ENCODE measurements around the gene CFHR4. TPM values are rescaled to one million over a fixed set of nuclear protein-coding genes. Genes with fewer than 3 reads are reported as not detected.
"Not testable (repeated sequence)": the region's sequence is repeated elsewhere in the genome, so short reads cannot be mapped to it uniquely, and the experiment has no call there.

CFHR4 gene
- total RNA-seq, 1 donor from 2014 or later = not detected

DNA sequence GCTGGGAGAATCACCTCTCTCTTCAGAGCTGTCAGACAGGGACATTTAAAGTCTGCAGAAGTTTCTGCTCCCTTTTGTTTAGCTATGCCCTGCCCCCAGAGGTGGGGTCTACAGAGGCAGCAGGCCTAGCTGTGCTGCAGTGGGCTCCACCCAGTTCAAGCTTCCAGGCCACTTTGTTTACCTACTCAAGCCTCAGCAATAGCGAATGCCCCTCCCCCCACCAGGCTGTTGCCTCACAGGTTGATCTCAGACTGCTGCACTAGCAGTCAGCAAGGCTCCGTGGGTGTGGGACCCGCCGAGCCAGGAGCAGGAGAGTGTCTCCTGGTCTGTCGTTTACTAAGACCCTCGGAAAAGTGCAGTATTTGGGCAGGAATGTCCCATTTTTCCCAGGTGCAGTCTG is 53.6 kb downstream of the CFHR4 start:
- DNase-seq (ENCODE audit: low read depth) = not testable (repeated sequence)

DNA sequence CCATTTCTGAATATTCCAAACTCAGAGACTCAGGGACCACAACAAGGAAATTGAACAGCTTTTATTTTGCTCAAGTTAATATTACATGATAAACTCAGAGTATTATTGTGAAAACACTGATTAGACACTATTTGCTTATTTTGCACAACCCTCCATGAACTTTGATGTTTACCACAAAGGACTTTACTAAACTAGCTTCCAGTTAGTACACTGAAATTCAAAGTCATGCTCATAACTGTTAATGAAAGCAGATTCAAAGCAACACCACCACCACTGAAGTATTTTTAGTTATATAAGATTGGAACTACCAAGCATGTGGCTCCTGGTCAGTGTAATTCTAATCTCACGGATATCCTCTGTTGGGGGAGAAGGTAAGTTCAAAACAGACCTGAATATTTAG is 55.7 kb downstream of the CFHR4 start, which contains the start of gene CFHR2:
Gene CFHR2, plus strand, starts transcription at position 171 of the 400 bp plus-strand sequence. Its CDS starts 143 bp downstream, at position 314.
- DNase-seq (ENCODE audit: low read depth) = not testable (repeated sequence)

DNA sequence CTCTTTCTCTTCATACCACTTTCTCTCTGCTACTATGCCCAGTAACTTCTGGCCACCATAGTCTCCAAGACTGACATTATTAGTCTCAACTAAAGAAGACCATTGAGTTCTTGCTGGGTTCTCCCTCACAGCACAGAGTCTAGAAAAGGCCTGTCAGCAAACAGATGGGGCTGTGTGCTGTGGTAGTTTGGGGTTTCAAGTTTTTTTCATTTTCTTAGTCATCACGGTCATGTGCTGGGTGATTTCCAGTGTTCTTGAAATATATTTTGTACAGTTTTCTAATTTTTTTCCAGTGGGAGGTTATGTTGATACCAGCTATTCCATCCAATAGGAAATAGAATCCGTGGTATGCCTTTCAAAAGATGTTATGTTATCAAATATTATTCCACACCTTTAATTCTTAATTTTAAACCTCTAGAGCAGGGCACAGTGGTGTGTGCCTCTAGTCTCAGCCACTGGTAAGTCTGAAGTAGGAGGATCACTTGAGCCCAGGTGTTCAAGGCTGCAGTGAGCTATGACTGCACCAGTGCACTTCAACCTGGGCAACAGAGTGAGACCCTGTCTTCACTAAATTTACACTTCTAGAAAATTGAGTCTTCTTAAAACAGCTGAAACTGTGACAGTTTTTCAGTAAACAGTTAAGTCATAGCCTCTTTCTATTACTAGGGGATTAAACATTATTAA is 64.0 kb downstream of the CFHR4 start:
- no peak for DNase-seq (ENCODE audit: low read depth)

DNA sequence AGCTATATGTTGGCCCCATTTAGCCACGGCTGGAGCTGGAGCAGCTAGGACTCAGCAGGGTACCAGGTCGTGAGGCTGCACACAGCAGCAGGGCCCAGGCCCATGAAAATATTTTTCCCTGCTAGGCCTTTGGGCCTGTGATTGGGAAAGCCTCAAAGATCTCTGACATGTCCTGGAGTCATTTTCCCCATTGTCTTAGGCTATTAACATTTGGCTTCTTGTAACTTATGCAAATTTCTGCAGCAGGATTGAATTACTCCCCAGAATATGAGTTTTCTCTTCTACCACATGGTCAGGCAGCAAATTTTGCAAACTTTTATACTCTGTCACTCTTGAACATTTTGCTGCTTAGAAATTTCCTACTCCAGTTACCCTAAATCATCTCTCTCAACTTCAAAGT is 66.9 kb downstream of the CFHR4 start:
- no peak for DNase-seq (ENCODE audit: low read depth)

DNA sequence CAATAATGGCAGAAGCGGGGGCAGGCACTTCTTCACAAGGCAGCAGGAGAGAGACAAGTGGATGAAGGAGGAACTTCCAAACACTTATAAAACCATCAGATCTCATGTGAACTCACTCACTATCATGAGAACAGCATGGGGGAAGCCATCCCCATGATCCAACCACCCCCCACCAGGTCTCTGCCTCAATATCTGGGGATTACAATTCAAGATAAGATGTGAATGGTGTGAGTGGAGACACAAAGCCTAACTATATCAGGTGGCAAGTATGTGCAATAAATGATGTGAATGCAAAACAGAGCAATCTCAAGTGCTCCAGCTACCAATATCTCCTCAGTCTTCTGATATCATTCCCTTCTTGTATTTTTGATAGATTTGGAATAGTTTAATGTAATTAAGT is 68.1 kb downstream of the CFHR4 start:
- DNase-seq (ENCODE audit: low read depth) = no peak

DNA sequence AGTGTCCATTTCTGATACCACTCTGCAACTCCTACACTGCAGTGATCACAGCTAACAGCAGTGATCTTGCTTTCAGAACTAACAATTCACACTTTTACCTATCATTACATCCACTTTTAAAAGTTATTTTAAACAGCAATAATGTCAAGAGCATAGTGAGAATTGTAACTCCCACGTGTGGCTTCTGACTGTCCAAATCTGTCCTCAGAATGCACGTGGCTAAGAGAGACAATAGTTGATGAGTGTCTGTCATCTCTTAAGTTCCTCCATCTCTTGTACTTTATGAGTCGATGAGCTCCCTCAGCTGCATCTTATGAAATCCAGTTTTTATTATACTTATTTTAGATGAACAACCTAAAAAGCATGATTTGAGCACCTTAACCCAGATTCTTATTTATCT is 73.0 kb downstream of the CFHR4 start:
- DNase-seq (ENCODE audit: low read depth) = no peak

Other genes starting within 250 kb of the CFHR4 start
- 1.7 and 30.3 TPM in 2 replicates for gene CFH, start 236.0 kb upstream of the CFHR4 start, total RNA-seq
- not detected in 2 replicates for gene CFHR3, start 113.2 kb upstream of the CFHR4 start, total RNA-seq
- gene CFHR1, start 68.3 kb upstream of the CFHR4 start, total RNA-seq = not detected in 2 replicates
- not detected in 2 replicates for gene CFHR2, start 55.7 kb downstream of the CFHR4 start, total RNA-seq
- not detected in 2 replicates for gene CFHR5, start 89.5 kb downstream of the CFHR4 start, total RNA-seq
- not detected in 2 replicates for gene F13B, start 179.2 kb downstream of the CFHR4 start, total RNA-seq

Data from renal cortical epithelial cell (primary cell).